GM12864 (cell line): ENCODE data around the gene DDX39A.

Source experiments
- DNase-seq: peaks from one replicate; pipeline ENCODE4 v3.0.0-alpha.2; 2011; ENCODE audit warnings: low read depth
- H3K4me3 ChIP-seq: 2 replicates; pipeline ENCODE4 v1.5.1; 2011; ENCODE audit warnings: mild to moderate bottlenecking, low read depth, low read length, control low read depth
- CTCF ChIP-seq: IDR thresholded peaks from 2 replicates; pipeline ENCODE4 v1.5.1; 2011; ENCODE audit warnings: low read depth, mild to moderate bottlenecking, moderate library complexity, low read length, control low read depth, inconsistent platforms; ENCODE audit errors: missing control alignments

Gene DDX39A

GRCh38 chr19:14411938-14412245 is 7.2 kb downstream of the DDX39A start:
- H3K4me3 ChIP-seq: no peak overlapping the region
- DNase-seq: no peak
- no peak for TF ChIP-seq CTCF

GRCh38 chr19:14411161-14411937 is 7.8 kb downstream of the DDX39A start:
- no peak for DNase-seq
- no peak for TF ChIP-seq CTCF
- H3K4me3 ChIP-seq: no peak overlapping the region

DNA sequence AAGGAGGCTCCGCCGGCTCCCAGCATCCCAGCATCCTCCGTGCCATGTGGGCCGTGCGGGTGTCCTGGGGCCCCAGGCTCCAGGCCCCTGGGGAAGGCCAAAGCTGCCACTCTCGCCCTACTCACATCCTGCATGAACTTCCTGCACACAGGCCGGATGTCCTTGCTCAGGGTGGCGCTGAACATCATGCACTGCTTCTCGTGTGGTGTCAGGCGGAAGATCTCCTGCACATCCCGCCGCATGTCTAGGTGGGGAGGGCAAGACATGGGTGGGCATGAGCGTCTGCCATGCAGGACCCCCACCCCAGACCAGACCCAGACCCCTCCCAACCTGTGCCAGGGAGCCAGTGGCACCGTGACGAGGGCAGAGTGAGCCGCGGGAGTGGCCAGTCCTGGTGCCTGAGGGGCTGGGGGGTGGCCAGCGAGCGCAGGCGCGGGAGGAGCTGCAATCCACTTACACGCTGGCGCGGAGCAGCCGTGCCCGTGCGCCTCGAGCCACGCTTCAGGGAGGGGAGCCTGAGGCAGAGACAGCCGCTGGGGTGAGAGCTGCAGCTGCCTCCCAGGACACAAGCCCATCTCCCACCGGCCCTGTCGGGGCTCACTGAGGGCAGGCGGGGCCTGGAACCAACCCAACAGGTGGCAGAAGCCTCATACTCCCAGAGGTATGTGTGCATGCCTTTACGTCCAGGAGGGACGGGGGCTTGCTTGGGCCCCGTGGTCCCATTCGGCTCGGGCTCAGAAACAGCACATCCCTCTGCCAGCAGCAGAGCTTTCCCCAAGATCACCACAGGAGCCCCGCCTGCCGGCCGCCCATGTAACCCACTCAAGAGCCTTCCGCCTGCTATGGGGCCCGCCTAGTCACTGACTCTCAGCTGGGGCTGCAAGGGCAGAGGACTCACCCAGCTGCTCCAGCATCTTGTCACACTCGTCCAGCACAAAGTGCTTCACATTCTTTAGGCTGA is 8.8 kb downstream of the DDX39A start:
- no peak overlapping the region for H3K4me3 ChIP-seq
- no peak for DNase-seq
- no peak for TF ChIP-seq CTCF

- no peak overlapping the region for H3K4me3 ChIP-seq
- TF ChIP-seq CTCF: no peak
- no peak for DNase-seq
These were observed 9.8 kb downstream of the DDX39A start for GRCh38 chr19:14409146-14410023.

DNA sequence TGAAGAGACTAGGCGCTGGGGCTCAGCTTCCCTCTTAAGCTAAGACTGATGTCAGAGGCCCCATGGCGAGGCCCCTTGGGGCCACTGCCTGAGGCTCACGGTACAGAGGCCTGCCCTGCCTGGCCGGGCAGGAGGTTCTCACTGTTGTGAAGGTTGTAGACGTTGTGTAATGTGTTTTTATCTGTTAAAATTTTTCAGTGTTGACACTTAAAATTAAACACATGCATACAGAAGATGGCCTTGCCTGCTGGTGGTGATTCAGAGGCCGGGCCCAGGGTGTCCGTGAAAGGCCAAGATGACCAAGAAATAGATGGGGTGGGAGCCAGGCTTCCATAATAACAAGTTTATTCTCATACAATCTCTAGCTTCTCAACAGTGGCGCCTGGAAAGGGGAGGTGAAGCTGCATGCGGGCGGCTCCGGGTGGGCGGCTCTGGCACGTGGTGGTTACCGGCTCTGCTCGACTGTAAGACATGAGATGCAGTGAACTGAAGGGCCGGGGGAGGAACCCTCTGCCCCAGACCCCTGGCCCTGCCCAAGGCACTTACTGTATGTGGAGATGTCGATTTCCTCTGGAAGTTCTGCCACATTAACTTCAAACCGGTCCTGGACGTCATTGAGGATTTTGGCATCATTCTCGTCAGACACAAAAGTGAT is 10.5 kb downstream of the DDX39A start:
- H3K4me3 ChIP-seq: no peak overlapping the region
- DNase-seq: no peak
- TF ChIP-seq CTCF: no peak
